Measurements from ENCODE around the gene ASPSCR1. TPM values are rescaled to one million over a fixed set of nuclear protein-coding genes. Genes with fewer than 3 reads are reported as not detected.

ASPSCR1 gene
- total and polyA plus RNA-seq, 9 of the 15 experiments (the other 6 are each of a cell fraction or from before 2014, with no cell fraction given): 0.90 to 36.9 (median 11.6) TPM

GRCh38 chr17:82050761-82051641 is 73.6 kb downstream of the ASPSCR1 start (continued):
- TF ChIP-seq ARID4B (CRISPR knock-in tag; IDR thresholded peaks at IDR 0.05) (peak; percentile 1; the same call in 1 of the 2 replicates), FOXP1 (CRISPR knock-in tag; IDR thresholded peaks at IDR 0.05) (0 out of 2 replicates have a peak, but pooled peaks have one; percentile 8), E2F4 (CRISPR knock-in tag; IDR thresholded peaks at IDR 0.05; ENCODE audit: low read depth) (no peak), GATA2 (CRISPR knock-in tag; IDR thresholded peaks at IDR 0.05) (no peak), ZC3H4 (CRISPR knock-in tag; IDR thresholded peaks at IDR 0.05; ENCODE audit: borderline replicate concordance) (0 out of 2 replicates have a peak, but pooled peaks have one; percentile 37), ZBTB7A (IDR thresholded peaks at IDR 0.05; ENCODE audit: borderline replicate concordance, control insufficient read depth, low read depth, low read length) (peak; percentile 69), HMG20B (CRISPR knock-in tag; IDR thresholded peaks at IDR 0.05) (no peak), NR3C1 (CRISPR knock-in tag; IDR thresholded peaks at IDR 0.05) (0 out of 2 replicates have a peak, but pooled peaks have one; percentile 17), ZNF408 (CRISPR knock-in tag; IDR thresholded peaks at IDR 0.05; ENCODE audit: low read depth) (no peak), ZNF707 (CRISPR knock-in tag; conservative IDR thresholded peaks at IDR 0.05) (no peak), ZFX (CRISPR knock-in tag; IDR thresholded peaks at IDR 0.05) (peak; percentile 61), USF2 (CRISPR knock-in tag; IDR thresholded peaks at IDR 0.05) (0 out of 2 replicates have a peak, but pooled peaks have one; percentile 3), TEAD4 (IDR thresholded peaks at IDR 0.05; ENCODE audit: low read length) (no peak), TEAD4 (CRISPR knock-in tag; IDR thresholded peaks at IDR 0.05; ENCODE audit: borderline replicate concordance) (peak; percentile 13; the same call in 1 of the 2 replicates)
- TF ChIP-seq, protein P1, sequence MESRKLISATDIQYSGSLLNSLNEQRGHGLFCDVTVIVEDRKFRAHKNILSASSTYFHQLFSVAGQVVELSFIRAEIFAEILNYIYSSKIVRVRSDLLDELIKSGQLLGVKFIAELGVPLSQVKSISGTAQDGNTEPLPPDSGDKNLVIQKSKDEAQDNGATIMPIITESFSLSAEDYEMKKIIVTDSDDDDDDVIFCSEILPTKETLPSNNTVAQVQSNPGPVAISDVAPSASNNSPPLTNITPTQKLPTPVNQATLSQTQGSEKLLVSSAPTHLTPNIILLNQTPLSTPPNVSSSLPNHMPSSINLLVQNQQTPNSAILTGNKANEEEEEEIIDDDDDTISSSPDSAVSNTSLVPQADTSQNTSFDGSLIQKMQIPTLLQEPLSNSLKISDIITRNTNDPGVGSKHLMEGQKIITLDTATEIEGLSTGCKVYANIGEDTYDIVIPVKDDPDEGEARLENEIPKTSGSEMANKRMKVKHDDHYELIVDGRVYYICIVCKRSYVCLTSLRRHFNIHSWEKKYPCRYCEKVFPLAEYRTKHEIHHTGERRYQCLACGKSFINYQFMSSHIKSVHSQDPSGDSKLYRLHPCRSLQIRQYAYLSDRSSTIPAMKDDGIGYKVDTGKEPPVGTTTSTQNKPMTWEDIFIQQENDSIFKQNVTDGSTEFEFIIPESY (CRISPR knock-in tag; IDR thresholded peaks at IDR 0.05): peak; percentile 36; the same call in 1 of the 2 replicates
- TF ChIP-seq, protein P2, sequence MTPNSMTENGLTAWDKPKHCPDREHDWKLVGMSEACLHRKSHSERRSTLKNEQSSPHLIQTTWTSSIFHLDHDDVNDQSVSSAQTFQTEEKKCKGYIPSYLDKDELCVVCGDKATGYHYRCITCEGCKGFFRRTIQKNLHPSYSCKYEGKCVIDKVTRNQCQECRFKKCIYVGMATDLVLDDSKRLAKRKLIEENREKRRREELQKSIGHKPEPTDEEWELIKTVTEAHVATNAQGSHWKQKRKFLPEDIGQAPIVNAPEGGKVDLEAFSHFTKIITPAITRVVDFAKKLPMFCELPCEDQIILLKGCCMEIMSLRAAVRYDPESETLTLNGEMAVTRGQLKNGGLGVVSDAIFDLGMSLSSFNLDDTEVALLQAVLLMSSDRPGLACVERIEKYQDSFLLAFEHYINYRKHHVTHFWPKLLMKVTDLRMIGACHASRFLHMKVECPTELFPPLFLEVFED (CRISPR knock-in tag; conservative IDR thresholded peaks at IDR 0.05): no peak

Data from K562 (cell line).